Astrocyte of the spinal cord (primary cell): ENCODE measurements around the gene NTRK2.
A peak's percentile ranks its signal among the peaks of the same experiment; 100 is the strongest.

Source experiments
- DNase-seq: peaks from one replicate; pipeline ENCODE4 v3.0.0; 2011; ENCODE audit warnings: low read depth, low spot score
- H3K4me3 ChIP-seq: 2 replicates; pipeline ENCODE4 v1.5.1; 2011; ENCODE audit warnings: low read depth, mild to moderate bottlenecking, low read length, moderate library complexity
- in situ Hi-C: cut with HindIII; loops from 2 replicates; pipeline ENCODE4 v1.10.0; 2017; ENCODE audit warnings: low sequenced_read_pairs
- TF ChIP-seq, protein P1 (sequence below): IDR thresholded peaks from 2 replicates; pipeline ENCODE4 v1.5.1; 2012; ENCODE audit warnings: low read depth, mild to moderate bottlenecking, low read length, inconsistent platforms

NTRK2 gene

DNA sequence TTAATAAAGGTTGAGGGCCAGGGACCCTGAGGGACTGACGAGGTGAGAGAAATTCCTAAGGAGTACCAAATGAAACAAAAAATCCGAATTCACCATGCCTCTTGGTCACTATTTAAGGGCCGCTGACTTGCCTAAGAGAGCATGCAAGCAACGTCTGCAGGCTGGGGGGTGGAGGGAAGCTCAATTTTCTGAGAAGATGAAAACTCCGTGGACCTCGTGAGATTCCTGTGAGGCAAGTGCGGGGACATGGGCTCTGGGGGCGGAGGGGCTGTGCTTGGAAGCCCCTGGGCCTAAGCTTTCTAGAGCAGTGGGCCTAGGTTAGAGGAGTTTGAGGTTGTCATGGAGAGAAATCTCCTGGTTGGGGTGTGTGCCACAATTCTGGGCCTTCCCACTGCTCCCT lies 27.5 kb downstream of the NTRK2 start:
- DNase-seq: no peak
- in situ Hi-C loops: no loop called here
- TF ChIP-seq, protein P1, sequence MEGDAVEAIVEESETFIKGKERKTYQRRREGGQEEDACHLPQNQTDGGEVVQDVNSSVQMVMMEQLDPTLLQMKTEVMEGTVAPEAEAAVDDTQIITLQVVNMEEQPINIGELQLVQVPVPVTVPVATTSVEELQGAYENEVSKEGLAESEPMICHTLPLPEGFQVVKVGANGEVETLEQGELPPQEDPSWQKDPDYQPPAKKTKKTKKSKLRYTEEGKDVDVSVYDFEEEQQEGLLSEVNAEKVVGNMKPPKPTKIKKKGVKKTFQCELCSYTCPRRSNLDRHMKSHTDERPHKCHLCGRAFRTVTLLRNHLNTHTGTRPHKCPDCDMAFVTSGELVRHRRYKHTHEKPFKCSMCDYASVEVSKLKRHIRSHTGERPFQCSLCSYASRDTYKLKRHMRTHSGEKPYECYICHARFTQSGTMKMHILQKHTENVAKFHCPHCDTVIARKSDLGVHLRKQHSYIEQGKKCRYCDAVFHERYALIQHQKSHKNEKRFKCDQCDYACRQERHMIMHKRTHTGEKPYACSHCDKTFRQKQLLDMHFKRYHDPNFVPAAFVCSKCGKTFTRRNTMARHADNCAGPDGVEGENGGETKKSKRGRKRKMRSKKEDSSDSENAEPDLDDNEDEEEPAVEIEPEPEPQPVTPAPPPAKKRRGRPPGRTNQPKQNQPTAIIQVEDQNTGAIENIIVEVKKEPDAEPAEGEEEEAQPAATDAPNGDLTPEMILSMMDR: no peak
- H3K4me3 ChIP-seq: no peak overlapping the region

DNA sequence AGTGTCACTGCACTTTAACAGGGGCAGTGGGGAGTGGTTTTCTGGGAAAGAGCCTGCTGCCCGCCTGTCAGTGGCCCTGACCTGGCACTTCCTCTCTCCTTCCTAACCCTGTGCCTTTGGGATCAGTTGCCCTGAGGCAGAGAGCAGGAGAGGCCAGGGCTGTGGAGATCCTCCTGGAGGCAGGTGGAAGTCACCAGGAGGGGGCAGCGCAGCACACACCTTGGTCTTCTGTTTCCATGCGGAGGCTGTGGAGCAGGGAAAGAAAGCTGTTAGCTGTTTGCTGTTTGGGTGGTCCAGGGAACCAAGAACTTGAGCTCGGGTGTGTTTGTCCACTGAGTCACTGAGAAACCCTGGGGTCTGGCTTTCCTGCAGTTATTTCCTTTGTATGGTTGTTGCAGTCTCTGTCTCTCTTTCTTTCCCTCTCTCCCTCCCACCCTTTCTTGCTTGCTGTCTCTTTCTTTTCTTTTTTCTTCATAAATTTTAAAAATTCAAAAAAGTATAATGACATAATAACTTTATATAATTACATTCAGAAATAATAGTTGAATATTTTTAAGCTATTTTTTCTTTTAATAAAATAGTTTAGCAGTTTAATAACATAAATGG lies 28.1 kb downstream of the NTRK2 start:
- no peak overlapping the region for H3K4me3 ChIP-seq
- TF ChIP-seq, protein P1: peak; percentile 84
- in situ Hi-C loops: no loop called here
- peak; percentile 72 for DNase-seq

DNA sequence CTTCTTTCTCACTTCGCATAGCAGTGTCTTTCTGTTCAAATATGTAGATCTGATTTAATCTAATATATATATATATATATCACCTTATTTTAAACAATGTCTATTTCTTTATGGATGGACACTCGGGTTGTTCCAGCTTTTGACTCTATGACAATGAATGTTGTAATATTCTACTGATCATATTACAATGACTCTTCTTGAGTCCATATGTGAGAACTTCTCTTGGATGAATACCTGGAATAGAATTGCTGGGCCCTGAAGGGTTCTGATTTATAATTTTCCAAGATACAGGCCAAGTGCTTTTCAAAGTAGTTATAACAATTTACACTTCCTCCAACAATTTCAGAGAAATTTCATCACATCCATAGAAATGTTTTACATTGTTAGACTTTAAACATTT lies 28.8 kb downstream of the NTRK2 start:
- DNase-seq: no peak
- TF ChIP-seq, protein P1: no peak
- no peak overlapping the region for H3K4me3 ChIP-seq
- in situ Hi-C loops: no loop called here

DNA sequence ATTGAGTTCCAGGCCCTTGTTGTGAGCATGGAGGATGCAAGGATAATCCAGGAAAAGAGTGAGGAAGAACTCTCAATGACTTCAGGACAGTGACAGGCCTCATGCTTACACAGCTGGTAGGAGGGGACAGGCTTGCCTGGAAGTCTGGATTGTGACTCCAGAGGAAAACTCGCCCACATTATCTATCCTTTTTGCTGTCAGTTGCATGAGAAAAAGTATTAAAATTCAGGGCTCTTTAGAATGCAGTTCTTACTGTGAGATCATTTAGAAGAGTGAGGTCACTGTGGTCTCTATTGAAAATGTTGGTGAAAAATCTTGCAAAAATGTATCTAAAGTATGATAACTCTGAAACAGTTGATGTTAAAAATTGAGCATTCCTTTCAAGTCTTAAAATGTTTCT lies 30.5 kb downstream of the NTRK2 start:
- TF ChIP-seq, protein P1: no peak
- in situ Hi-C loops: no loop called here
- DNase-seq: no peak
- H3K4me3 ChIP-seq: no peak overlapping the region

DNA sequence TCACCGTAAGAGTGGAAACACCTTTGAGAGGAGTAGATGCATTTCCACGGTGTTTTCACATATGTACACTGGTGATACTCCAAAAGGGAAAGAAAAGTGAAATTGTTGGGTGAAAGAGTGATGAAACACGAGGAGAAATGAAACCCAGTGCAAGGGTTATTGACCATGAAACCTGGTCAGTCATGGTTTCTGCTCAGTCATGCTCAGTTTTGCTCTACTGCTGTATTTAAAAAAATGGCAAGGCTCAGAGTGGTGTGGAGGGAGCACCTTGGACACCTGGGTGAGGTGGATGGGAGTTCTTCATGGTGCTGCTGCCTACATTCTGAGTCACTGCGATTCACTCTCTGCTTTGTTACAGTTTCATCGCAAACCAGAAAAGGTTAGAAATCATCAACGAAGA lies 32.3 kb downstream of the NTRK2 start:
- TF ChIP-seq, protein P1: no peak
- DNase-seq: no peak
- in situ Hi-C loops: no loop called here
- no peak overlapping the region for H3K4me3 ChIP-seq

DNA sequence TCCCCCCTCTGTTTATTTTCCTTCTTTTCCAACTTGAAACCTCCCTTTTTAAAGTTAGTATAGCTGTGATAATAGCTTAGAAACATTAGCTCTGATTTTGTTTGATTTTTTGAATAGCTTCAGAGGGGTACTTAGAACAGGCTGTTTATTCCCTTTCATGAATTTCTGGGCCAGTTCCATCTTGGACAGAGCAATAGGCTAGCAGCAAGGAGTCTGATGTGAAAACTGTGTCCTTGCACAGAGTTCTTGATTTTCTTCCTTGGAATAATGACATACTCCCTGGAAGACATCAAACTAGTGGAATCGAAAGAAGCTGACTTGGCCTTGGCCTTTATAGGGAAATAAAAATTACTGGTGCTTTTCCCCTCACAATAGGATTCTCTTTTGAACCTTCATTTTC lies 32.9 kb downstream of the NTRK2 start:
- no peak for DNase-seq
- in situ Hi-C loops: no loop called here

More for the DNA sequence above, 32.9 kb downstream of the NTRK2 start:
- H3K4me3 ChIP-seq: no peak overlapping the region
- TF ChIP-seq, protein P1: no peak
